D721Med (cell line): ENCODE data around the gene PTPN14.
A peak's percentile ranks its signal among the peaks of the same experiment; 100 is the strongest.

Experiments used
- DNase-seq: peaks from one replicate; pipeline ENCODE4 v3.0.0; 2011; ENCODE audit warnings: low spot score; ENCODE audit not compliant: insufficient read length
- FAIRE-seq: peaks from 2 replicates; lab custom pipeline; 2011; peaks lifted over from hg19 to GRCh38; lab: Jason Lieb, UNC
- CTCF ChIP-seq: IDR thresholded peaks from 2 replicates; pipeline ENCODE4 v1.5.1; 2012; ENCODE audit warnings: mild to moderate bottlenecking, control low read depth; ENCODE audit not compliant: insufficient read depth; ENCODE audit errors: missing control alignments

PTPN14 gene

DNA sequence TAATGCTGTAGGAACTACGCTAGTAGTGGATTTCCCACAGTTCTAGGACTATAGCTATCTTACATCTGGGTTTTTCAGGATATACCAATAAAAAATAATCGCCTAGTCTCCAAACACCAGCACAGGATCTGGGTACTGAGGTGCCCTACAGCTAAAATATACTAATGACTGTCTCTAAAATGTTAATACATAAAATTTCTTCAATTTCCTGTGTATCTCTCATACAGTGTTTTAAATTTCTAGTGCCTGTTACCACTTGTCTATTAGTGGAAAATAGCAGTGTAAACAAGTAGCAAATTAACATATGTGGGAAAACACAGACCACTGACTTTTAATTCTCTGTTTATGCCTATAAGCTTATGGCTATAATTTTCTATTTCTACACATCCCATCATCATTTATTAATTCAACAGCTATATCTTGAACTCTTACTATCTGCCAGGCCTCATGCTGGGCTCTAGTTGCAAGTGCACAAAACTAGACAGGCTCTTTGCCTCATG is 16.1 kb upstream of the PTPN14 start:
- FAIRE-seq (no peak), DNase-seq (no peak)
- no peak for TF ChIP-seq CTCF

DNA sequence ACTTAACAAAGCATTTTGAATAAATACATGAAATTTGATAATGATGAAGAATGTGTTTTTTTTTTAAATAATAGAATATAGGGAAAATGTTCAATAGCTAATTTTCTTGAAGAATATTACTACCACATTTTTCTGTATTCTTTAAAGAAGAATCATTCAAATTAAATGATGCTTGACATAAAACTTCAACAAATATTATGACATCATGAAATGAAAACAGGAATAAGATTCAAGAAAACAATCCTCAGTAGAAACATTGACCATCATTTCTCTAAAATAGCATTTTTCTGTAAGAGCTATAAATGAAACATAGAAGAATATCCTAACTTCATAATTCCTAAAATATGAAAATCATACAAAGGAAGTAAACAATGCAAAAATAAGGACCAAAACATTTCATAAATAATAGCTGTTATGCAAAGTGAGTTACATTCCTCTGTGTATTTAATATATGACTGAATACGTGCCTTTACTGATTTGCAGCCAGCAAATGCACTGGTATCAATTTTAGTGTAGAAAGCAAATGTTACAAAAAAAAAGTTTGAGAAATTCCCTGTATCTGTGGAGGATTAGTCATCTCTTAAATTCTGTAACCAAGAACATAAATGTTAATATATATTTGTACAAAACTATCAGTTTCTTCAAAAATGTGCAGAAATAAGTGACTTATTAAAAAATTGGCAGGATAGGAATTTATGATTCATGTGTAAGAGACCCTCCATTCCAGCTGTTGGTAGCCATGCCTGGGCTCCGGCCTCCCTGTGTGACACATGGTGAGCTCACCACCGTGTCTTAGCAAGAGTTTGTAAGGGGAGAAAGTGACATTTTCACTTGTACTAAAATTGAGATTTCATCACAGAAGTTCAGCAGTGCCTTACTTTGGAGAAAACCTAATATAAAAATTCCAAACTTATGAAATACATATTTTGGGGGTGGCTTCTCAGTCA is 15.0 kb upstream of the PTPN14 start:
- FAIRE-seq (peak; percentile 29), DNase-seq (no peak)
- TF ChIP-seq CTCF = no peak

DNA sequence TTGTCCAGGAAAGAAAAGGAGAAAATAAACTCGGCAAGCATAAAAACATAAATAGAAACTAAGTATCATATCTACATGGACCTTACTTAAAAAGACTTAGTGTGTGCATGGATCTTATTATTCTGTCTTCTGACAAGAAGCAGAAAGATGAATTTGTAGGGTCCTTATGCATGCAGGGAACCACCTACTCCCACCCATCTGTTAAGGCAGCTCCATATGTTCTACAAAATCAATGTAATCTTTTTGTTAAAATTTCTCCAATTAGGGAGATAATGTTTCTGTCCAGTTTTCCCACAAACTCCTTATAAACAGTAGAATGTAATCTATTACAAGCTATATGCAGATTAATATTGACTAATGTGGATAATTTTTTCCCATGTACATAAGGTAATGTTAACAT is 13.9 kb upstream of the PTPN14 start:
- DNase-seq (no peak), FAIRE-seq (peak; percentile 21)
- TF ChIP-seq CTCF = no peak

- DNase-seq (no peak), FAIRE-seq (no peak)
- TF ChIP-seq CTCF = no peak
These were observed 12.5 kb upstream of the PTPN14 start for GRCh38 chr1:214563881-214564280.

DNA sequence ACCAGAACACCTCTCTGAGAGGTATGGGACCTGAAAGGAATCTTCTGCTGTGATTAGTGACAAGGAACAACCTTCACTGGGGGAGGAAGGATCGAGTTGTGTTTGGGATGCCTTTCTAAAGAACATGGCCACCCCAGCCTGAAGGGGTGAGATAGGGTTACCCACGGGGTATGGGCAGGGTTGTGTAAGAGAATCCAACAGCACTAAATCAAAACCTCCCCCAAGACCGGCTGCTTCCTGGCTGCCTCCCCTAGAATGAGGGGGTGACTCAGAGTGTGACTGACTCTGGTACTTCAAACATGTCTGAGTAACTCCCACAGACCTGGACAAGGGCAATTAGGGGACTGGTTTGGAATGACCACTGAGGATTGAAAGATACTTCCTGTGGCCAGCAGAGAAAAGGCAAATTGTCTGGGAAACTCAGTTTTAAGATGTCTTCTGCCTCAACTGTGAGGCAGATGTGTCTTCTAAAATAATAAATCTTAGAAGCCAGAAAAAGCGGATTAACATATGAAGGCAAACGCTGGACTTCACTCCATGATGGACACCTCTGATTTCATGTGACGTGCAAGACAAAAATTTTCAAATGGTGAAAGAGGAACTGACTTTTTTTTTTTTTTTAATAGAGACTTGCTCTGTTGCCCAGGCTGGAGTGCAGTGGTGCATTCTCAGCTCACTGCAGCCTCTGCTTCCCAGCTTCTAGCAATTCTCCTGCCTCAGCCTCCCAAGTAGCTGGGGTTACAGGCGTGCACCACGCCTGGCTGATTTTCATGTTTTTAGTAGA is 6.7 kb upstream of the PTPN14 start:
- FAIRE-seq = no peak

GRCh38 chr1:214553142-214553710 is 1.8 kb upstream of the PTPN14 start:
- TF ChIP-seq CTCF = no peak
- no peak for DNase-seq
- FAIRE-seq = no peak

More for the DNA sequence above, 6.7 kb upstream of the PTPN14 start:
- no peak for DNase-seq
- TF ChIP-seq CTCF = no peak
